ENCODE measurements around the gene FCN2.

The FCN2 gene

DNA sequence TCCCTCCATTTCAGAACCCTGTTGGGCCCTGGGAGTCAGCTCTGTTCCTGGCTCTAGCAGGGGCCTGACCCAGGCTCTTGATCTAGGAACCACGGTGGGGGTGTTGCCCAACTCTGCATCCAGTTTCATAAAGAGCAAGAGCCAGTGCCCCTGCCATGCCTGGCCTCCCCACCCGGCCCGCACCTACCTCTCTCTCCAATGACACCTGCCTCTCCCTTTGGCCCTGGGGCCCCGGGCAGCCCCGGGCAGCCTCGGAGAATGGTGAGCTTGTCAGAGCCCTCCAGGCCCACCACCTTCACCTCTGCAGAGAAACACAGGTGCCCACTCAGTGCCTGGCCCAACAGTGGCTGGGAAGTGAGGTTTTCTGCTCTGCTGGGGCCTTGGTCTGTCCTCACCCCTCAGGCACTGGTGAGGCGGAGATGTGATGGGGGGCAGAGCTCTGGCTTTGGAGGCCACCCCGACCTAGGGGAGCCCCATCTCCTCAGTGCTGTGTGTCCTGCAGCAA lies 35.6 kb downstream of the FCN2 start:
- no peaks in the 10 kb centered on the region for H3K36me3 ChIP-seq (ENCODE audit: control insufficient read depth in 5 of 5, insufficient read depth in 5 of 5, low read length in 5 of 5)
- peaks cover 2 to 12% (median 7%) of the 10 kb centered on the region in 5 donors for H3K4me1 ChIP-seq (ENCODE audit: control insufficient read depth in 5 of 5, insufficient read depth in 5 of 5, low read length in 5 of 5)
- no peak overlapping the region for H3K4me3 ChIP-seq (ENCODE audit: low read depth in 1 of 5, low read length in 5 of 5)
- peaks cover 0 to 7% (median 0%) of the 10 kb centered on the region in 5 donors for H3K27me3 ChIP-seq (ENCODE audit: control insufficient read depth in 5 of 5, insufficient read depth in 4 of 5, low read length in 5 of 5)
- H3K9me3 ChIP-seq (ENCODE audit: control insufficient read depth in 5 of 5, low read length in 5 of 5), result peaks cover 0 to 4% (median 3%) of the 10 kb centered on the region in 5 donors
- H3K27ac ChIP-seq (ENCODE audit: low read depth, low read length), result no peak overlapping the region
- H3K9ac ChIP-seq (ENCODE audit: low read length in 5 of 5), result no peak overlapping the region

DNA sequence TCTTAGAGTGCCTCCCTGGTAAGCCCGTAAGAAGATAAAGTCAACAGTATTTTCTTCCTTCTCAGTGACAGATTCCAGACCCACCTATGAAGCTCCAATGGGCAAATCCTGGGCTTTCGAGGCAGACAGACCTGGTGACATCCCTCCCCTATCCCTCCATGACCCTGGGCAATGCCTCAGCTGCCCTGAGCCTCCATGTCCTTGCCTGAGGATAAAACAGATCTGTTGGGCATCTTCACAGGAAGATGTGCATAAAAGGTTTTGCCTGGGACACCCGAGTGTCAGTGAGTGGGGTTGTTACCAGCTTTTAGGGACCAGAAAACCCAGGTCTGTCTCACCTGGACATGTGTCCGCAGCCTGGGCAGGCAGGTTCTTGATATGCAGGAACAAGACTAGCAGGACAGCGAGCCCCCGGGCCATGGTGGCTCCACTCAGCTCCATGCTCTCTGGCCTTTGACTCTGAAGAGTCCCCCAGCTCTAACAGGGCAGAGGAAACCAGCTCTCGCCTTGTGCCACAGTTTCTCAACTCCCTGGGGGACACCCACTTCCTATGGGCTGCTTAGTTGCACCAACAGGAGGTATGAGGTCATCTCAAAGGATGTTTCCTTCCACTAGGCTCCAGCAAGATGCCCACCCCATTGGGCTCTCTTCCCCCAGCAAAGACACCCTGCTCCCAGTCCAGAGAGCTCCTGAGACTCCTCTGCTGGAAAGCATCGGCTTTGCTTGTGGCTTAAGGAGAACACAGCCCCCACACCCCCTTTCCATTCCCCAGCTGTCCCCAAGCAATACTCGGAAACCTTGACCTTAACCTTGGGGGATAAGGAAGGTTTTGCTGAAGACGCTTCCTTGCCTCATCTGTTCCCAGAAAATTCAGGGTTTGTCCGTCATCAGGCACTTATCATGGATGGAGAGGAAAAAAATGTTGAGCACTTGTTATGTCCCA lies 37.1 kb downstream of the FCN2 start, which contains the start of gene FCN1:
FCN1 (minus strand) TSS at position 482 of the 943 bp plus-strand sequence; CDS start at position 441, 41 bp downstream.
- H3K27ac ChIP-seq (ENCODE audit: low read depth, low read length), result no peak within 1 kb of the TSS
- H3K4me1 ChIP-seq (ENCODE audit: control insufficient read depth in 5 of 5, insufficient read depth in 5 of 5, low read length in 5 of 5), result peaks cover 2 to 21% (median 11%) of the 10 kb centered on the region in 5 donors
- H3K9ac ChIP-seq (ENCODE audit: low read length in 5 of 5), result no peak within 1 kb of the TSS

DNA sequence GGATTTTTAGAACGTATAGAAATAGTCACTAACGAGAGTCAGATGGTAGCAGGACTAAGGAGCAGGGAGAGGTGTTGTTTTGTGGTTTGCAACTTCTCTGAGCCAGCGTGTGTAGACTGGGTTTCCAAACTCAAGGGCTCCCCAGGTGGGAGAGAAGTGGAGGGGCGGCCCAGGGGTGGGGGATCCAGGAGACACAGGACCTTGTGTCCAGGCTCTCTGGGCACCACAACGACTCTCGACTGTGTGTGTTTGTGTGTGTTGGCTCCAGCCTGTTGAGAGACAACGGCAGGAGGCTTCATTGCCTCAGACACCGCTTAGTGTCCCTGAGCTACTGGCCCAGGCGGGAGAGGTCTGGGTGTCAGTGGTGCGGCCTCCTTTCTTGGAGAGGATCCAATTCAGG lies 38.0 kb downstream of the FCN2 start:
- peaks cover 0 to 4% (median 3%) of the 10 kb centered on the region in 5 donors for H3K9me3 ChIP-seq (ENCODE audit: control insufficient read depth in 5 of 5, low read length in 5 of 5)
- peaks cover 2 to 28% (median 14%) of the 10 kb centered on the region in 5 donors for H3K4me1 ChIP-seq (ENCODE audit: control insufficient read depth in 5 of 5, insufficient read depth in 5 of 5, low read length in 5 of 5)
- H3K4me3 ChIP-seq (ENCODE audit: low read depth in 1 of 5, low read length in 5 of 5), result no peak overlapping the region
- H3K27me3 ChIP-seq (ENCODE audit: control insufficient read depth in 5 of 5, insufficient read depth in 4 of 5, low read length in 5 of 5), result peaks cover 0 to 3% (median 0%) of the 10 kb centered on the region in 5 donors
- H3K36me3 ChIP-seq (ENCODE audit: control insufficient read depth in 5 of 5, insufficient read depth in 5 of 5, low read length in 5 of 5), result no peaks in the 10 kb centered on the region
- no peak overlapping the region for H3K9ac ChIP-seq (ENCODE audit: low read length in 5 of 5)
- H3K27ac ChIP-seq (ENCODE audit: low read depth, low read length), result no peak overlapping the region

More for the DNA sequence above, 37.1 kb downstream of the FCN2 start, which contains the start of gene FCN1:
- H3K36me3 ChIP-seq (ENCODE audit: control insufficient read depth in 5 of 5, insufficient read depth in 5 of 5, low read length in 5 of 5), result no peaks in the 10 kb centered on the region
- peaks cover 0 to 4% (median 3%) of the 10 kb centered on the region in 5 donors for H3K9me3 ChIP-seq (ENCODE audit: control insufficient read depth in 5 of 5, low read length in 5 of 5)
- H3K27me3 ChIP-seq (ENCODE audit: control insufficient read depth in 5 of 5, insufficient read depth in 4 of 5, low read length in 5 of 5), result peaks cover 0 to 7% (median 0%) of the 10 kb centered on the region in 5 donors
- peak within 1 kb of the TSS in 3 of 5 donors; percentile 21 to 36 (median 24) for H3K4me3 ChIP-seq (ENCODE audit: low read depth in 1 of 5, low read length in 5 of 5)

DNA sequence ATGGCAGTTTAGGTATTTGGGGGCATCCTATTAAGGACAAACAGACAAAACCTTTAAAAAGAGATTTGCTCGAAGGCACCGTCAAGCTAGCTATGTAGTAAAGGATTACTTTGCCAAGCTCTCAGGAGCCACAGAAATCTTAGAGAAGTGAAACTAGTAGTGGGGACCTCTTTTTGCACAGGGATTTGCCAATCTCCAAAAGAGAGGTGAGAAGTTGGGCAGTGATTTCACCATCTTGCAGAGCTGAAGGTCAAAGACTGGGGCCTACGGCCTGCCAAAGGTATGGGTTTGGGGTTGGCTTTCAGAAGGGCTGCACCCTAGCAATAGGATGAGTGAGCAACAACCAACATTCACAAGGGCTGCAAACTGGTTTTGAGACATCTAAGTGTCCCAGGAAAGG lies 38.7 kb downstream of the FCN2 start:
- peaks cover 2 to 29% (median 14%) of the 10 kb centered on the region in 5 donors for H3K4me1 ChIP-seq (ENCODE audit: control insufficient read depth in 5 of 5, insufficient read depth in 5 of 5, low read length in 5 of 5)
- H3K36me3 ChIP-seq (ENCODE audit: control insufficient read depth in 5 of 5, insufficient read depth in 5 of 5, low read length in 5 of 5), result no peaks in the 10 kb centered on the region
- no peak overlapping the region for H3K4me3 ChIP-seq (ENCODE audit: low read depth in 1 of 5, low read length in 5 of 5)
- H3K27ac ChIP-seq (ENCODE audit: low read depth, low read length), result no peak overlapping the region
- H3K9ac ChIP-seq (ENCODE audit: low read length in 5 of 5), result no peak overlapping the region
- H3K9me3 ChIP-seq (ENCODE audit: control insufficient read depth in 5 of 5, low read length in 5 of 5), result peaks cover 0 to 4% (median 3%) of the 10 kb centered on the region in 5 donors
- peaks cover 0 to 3% (median 0%) of the 10 kb centered on the region in 5 donors for H3K27me3 ChIP-seq (ENCODE audit: control insufficient read depth in 5 of 5, insufficient read depth in 4 of 5, low read length in 5 of 5)

DNA sequence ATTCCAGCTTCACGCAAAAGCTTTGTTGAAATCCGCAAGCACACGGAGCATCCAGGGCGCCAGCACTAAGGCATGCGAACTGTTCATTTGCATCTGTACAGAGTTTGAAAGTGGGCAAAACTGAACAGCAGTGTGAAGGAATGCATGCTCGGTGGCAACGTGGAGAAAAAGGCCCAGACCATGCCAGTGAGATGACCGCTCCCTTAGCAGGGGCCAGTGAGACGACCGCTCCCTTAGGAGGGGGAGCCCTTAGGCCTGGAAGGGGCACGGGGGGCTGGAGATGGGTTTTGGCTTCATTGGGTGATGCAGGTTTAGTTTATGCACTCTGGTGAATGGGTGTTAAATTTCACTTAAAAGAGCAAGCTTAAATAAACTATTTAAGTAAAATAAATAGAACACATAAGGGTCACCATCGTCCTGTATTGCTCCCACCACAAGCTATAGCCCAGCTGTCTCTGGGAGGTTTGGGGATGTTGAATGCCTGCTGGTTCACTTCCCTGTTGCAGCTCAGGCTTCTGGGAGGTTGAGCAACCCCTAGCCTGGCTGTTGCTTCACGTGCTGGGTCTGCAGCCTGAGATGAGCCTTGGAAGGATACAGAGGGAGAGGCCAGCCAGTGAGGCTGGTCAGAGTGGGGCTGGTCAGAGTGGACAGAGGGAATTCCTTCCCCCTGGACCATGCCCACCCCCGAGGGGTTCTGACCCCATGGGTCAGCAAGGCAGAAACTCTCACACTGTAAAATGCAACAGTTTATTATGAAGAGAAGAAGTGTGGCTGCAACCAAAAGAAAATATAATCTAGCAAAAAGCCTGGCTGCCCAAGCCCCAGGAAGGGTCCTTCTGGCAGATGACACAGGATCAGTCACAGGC lies 41.7 kb downstream of the FCN2 start:
- Histone ChIP-seq H3K4me1 (ENCODE audit: control insufficient read depth in 5 of 5, insufficient read depth in 5 of 5, low read length in 5 of 5) (peaks cover 2 to 29% (median 13%) of the 10 kb centered on the region in 5 donors), H3K9ac (ENCODE audit: low read length in 5 of 5) (no peak overlapping the region), H3K4me3 (ENCODE audit: low read depth in 1 of 5, low read length in 5 of 5) (no peak overlapping the region), H3K9me3 (ENCODE audit: control insufficient read depth in 5 of 5, low read length in 5 of 5) (peaks cover 0 to 4% (median 3%) of the 10 kb centered on the region in 5 donors), H3K36me3 (ENCODE audit: control insufficient read depth in 5 of 5, insufficient read depth in 5 of 5, low read length in 5 of 5) (no peaks in the 10 kb centered on the region), H3K27me3 (ENCODE audit: control insufficient read depth in 5 of 5, insufficient read depth in 4 of 5, low read length in 5 of 5) (no peaks in the 10 kb centered on the region), H3K27ac (ENCODE audit: low read depth, low read length) (no peak overlapping the region)

DNA sequence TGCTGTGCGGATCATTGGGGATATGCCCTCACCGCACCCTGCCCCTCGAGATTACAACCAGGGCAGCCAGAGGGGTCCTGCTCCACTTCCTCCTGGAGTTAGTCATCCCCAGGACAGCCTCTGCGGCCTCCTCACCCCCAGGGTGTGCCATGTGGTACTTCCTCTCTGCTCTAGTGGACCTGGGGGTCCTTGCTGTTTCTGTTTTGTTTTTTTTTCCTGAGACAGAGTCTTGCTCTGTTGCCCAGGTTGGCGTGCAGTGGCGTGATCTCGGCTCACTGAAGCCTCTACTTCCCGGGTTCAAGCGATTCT lies 42.3 kb downstream of the FCN2 start:
- no peak overlapping the region for H3K27ac ChIP-seq (ENCODE audit: low read depth, low read length)
- H3K4me3 ChIP-seq (ENCODE audit: low read depth in 1 of 5, low read length in 5 of 5), result no peak overlapping the region
- peaks cover 0 to 4% (median 3%) of the 10 kb centered on the region in 5 donors for H3K9me3 ChIP-seq (ENCODE audit: control insufficient read depth in 5 of 5, low read length in 5 of 5)
- no peaks in the 10 kb centered on the region for H3K36me3 ChIP-seq (ENCODE audit: control insufficient read depth in 5 of 5, insufficient read depth in 5 of 5, low read length in 5 of 5)
- H3K4me1 ChIP-seq (ENCODE audit: control insufficient read depth in 5 of 5, insufficient read depth in 5 of 5, low read length in 5 of 5), result peaks cover 0 to 23% (median 7%) of the 10 kb centered on the region in 5 donors
- no peaks in the 10 kb centered on the region for H3K27me3 ChIP-seq (ENCODE audit: control insufficient read depth in 5 of 5, insufficient read depth in 4 of 5, low read length in 5 of 5)
- H3K9ac ChIP-seq (ENCODE audit: low read length in 5 of 5), result no peak overlapping the region

DNA sequence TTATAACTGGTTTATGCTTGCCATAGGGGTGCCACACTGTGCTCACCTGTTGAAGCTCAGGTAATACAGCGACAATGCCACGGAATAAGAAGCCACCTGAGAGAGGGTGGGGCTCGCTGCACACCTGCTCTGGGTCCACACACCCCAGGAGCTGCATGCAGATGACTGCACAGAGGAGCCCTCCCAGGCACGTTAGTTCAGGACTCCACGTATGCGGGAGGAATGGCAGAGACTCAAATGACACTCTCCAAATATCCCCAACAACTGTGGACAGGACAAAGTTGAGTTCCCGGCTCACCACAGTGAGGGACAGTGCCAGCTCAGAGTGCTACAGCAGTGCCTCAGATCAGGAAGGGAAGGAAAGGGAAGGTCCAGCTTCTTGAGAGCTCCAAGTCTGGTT lies 42.9 kb downstream of the FCN2 start:
- Histone ChIP-seq H3K9me3 (ENCODE audit: control insufficient read depth in 5 of 5, low read length in 5 of 5) (peaks cover 0 to 4% (median 3%) of the 10 kb centered on the region in 5 donors), H3K27me3 (ENCODE audit: control insufficient read depth in 5 of 5, insufficient read depth in 4 of 5, low read length in 5 of 5) (no peaks in the 10 kb centered on the region), H3K27ac (ENCODE audit: low read depth, low read length) (no peak overlapping the region), H3K9ac (ENCODE audit: low read length in 5 of 5) (no peak overlapping the region), H3K4me1 (ENCODE audit: control insufficient read depth in 5 of 5, insufficient read depth in 5 of 5, low read length in 5 of 5) (peaks cover 0 to 26% (median 5%) of the 10 kb centered on the region in 5 donors), H3K36me3 (ENCODE audit: control insufficient read depth in 5 of 5, insufficient read depth in 5 of 5, low read length in 5 of 5) (no peaks in the 10 kb centered on the region), H3K4me3 (ENCODE audit: low read depth in 1 of 5, low read length in 5 of 5) (no peak overlapping the region)

DNA sequence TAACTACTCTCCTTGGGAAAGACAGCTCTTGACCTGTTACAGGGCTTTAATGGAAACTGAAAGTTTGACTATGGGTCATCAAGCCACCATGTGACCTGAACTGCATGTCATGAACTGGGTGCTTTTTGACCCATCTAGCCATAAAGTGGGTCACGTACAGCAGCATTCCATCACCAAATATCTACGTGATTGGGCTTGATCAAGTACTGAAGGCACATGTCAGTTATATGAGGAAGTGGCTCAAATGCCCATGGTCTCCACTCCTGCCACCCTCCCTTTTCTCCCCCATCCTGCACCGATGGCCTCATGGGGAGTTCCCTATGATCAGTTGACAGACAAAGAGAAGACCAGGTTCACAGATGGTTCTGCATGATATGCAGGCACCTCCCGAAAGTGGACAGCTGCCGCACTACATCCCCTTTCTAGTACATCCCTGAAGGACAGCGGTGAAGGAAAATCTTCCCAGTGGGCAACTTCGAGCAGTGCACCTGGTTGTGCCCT lies 44.5 kb downstream of the FCN2 start:
- no peak overlapping the region for H3K4me3 ChIP-seq (ENCODE audit: low read depth in 1 of 5, low read length in 5 of 5)
- peaks cover 0 to 39% (median 20%) of the 10 kb centered on the region in 5 donors for H3K4me1 ChIP-seq (ENCODE audit: control insufficient read depth in 5 of 5, insufficient read depth in 5 of 5, low read length in 5 of 5)
- no peaks in the 10 kb centered on the region for H3K36me3 ChIP-seq (ENCODE audit: control insufficient read depth in 5 of 5, insufficient read depth in 5 of 5, low read length in 5 of 5)
- no peaks in the 10 kb centered on the region for H3K9me3 ChIP-seq (ENCODE audit: control insufficient read depth in 5 of 5, low read length in 5 of 5)
- H3K27me3 ChIP-seq (ENCODE audit: control insufficient read depth in 5 of 5, insufficient read depth in 4 of 5, low read length in 5 of 5), result peaks cover 0 to 9% (median 0%) of the 10 kb centered on the region in 5 donors
- H3K9ac ChIP-seq (ENCODE audit: low read length in 5 of 5), result no peak overlapping the region
- no peak overlapping the region for H3K27ac ChIP-seq (ENCODE audit: low read depth, low read length)

DNA sequence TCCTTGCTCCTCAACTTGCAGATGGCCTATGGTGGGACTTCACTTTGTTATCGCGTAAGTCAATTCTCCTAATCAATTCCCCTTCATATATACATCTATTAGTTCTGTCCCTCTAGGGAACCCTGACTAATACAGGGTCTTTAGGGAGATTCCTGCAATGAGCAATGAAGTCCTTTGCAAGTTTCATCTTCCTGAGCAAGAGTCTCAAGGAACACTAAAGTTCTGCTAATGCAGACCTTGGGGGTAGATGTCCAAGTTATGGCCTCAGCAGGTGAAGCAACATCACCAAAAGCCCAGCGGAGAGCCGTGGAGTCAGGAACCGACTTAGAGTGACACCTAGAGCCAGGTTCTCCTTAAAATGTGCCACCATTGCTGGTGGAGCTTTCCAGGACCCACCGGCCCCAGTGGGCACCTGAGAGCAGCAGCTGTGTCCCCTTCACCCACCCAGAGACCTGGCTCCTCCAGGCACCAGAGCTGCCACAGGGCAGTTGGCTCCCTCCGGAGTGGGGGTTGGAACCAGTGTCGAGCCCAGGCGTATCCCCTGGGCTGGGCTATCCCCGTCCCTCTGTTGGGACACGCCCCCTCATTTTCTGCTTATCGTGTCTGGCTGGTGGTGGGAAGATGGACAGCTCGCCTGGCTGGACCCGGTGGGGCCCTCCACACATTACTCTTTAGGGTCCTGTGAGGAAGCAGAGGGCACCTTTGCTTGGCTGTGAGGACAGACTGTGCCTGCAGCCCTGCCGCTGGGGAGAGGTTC lies 48.0 kb downstream of the FCN2 start:
- Histone ChIP-seq H3K4me3 (ENCODE audit: low read depth in 1 of 5, low read length in 5 of 5) (peak overlapping the region in 2 of 5 donors; percentile 5 to 7), H3K27ac (ENCODE audit: low read depth, low read length) (no peak overlapping the region), H3K27me3 (ENCODE audit: control insufficient read depth in 5 of 5, insufficient read depth in 4 of 5, low read length in 5 of 5) (peaks cover 0 to 12% (median 4%) of the 10 kb centered on the region in 5 donors), H3K4me1 (ENCODE audit: control insufficient read depth in 5 of 5, insufficient read depth in 5 of 5, low read length in 5 of 5) (peaks cover 0 to 36% (median 14%) of the 10 kb centered on the region in 5 donors), H3K9ac (ENCODE audit: low read length in 5 of 5) (no peak overlapping the region), H3K9me3 (ENCODE audit: control insufficient read depth in 5 of 5, low read length in 5 of 5) (no peaks in the 10 kb centered on the region), H3K36me3 (ENCODE audit: control insufficient read depth in 5 of 5, insufficient read depth in 5 of 5, low read length in 5 of 5) (no peaks in the 10 kb centered on the region)
